Posterior cingulate gyrus (tissue), 11 donors: ENCODE measurements around the gene ADAMTS17.

Experiments
- DNase-seq, 10 donors: peaks; one replicate each; pipeline versions ENCODE4 v3.0.0 to v3.0.0-alpha.2; 2020 to 2021; ENCODE audit warnings: mixed read lengths in 3 of 10
- intact Hi-C: fragments of 100-400 bp; cut with DNase I; formaldehyde crosslinking; loops from one replicate; pipeline ENCODE4 v1.15.1; 2023

The ADAMTS17 gene

GRCh38 chr15:100341750-100342560 is at the start of gene ADAMTS17:
Gene ADAMTS17 (minus strand): TSS chr15:100341975. CDS start chr15:100341899, 76 bp downstream.
- DNase-seq = peak; percentile 91 to 99 (median 95)
- intact Hi-C loops = loop anchor here (1.0 to 5.0 kb wide), 3 partner anchors 8 to 665 kb away; no protein-coding TSS in a partner anchor

- no peak for DNase-seq
- intact Hi-C loops = no loop called here
Measured at GRCh38 chr15:100385300-100386050, 43.7 kb upstream of the ADAMTS17 start.

- intact Hi-C loops = loop anchor here (5.0 kb wide), 1 partner anchor 42 kb away; the partner anchor contains the start of gene ADAMTS17
- DNase-seq = peak in 1 of 10 donors; percentile 47
Measured at GRCh38 chr15:100384108-100384410, 42.3 kb upstream of the ADAMTS17 start.

- peak in 2 of 10 donors; percentile 3 to 58 for DNase-seq
- intact Hi-C loops = loop anchor here (5.0 kb wide), 1 partner anchor 41 kb away; the partner anchor contains the start of gene ADAMTS17
Measured at GRCh38 chr15:100383302-100384107, 41.7 kb upstream of the ADAMTS17 start.

GRCh38 chr15:100373942-100374341 is 32.2 kb upstream of the ADAMTS17 start:
- no peak for DNase-seq
- intact Hi-C loops = no loop called here

- intact Hi-C loops = no loop called here
- no peak for DNase-seq
Measured at GRCh38 chr15:100373120-100373896, 31.5 kb upstream of the ADAMTS17 start.

- no peak for DNase-seq
- intact Hi-C loops = no loop called here
Measured at GRCh38 chr15:100372739-100373119, 31.0 kb upstream of the ADAMTS17 start.

GRCh38 chr15:100355342-100355741 is 13.6 kb upstream of the ADAMTS17 start:
- DNase-seq = no peak
- intact Hi-C loops = no loop called here

GRCh38 chr15:100353449-100353848 is 11.7 kb upstream of the ADAMTS17 start:
- intact Hi-C loops = no loop called here
- DNase-seq = no peak

- intact Hi-C loops = loop anchor here (1.0 kb wide), 3 partner anchors 8 to 252 kb away; partner anchors contain the start of genes ASB7 and LINS1
Measured at GRCh38 chr15:100350434-100351226, 8.9 kb upstream of the ADAMTS17 start.

GRCh38 chr15:100349696-100350433 is 8.1 kb upstream of the ADAMTS17 start:
- intact Hi-C loops = loop anchor here (1.0 to 5.0 kb wide), 4 partner anchors 8 to 418 kb away; partner anchors contain the start of genes ASB7 and LINS1
- DNase-seq = peak; percentile 90 to 99 (median 96)

More at GRCh38 chr15:100350434-100351226, 8.9 kb upstream of the ADAMTS17 start:
- no peak for DNase-seq

GRCh38 chr15:100349321-100349695 is 7.5 kb upstream of the ADAMTS17 start:
- intact Hi-C loops = loop anchor here (5.0 kb wide), 1 partner anchor 417 kb away; no protein-coding TSS in a partner anchor
- no peak for DNase-seq

- intact Hi-C loops = loop anchor here (5.0 kb wide), 1 partner anchor 416 kb away; no protein-coding TSS in a partner anchor
- no peak for DNase-seq
Measured at GRCh38 chr15:100348578-100348977, 6.8 kb upstream of the ADAMTS17 start.

GRCh38 chr15:100346866-100347512 is 5.2 kb upstream of the ADAMTS17 start:
- DNase-seq = no peak
- intact Hi-C loops = loop anchor here (5.0 kb wide), 1 partner anchor 415 kb away; no protein-coding TSS in a partner anchor

- no peak for DNase-seq
- intact Hi-C loops = loop anchor here (5.0 kb wide), 1 partner anchor 413 kb away; no protein-coding TSS in a partner anchor
Measured at GRCh38 chr15:100345438-100345837, 3.7 kb upstream of the ADAMTS17 start.

- intact Hi-C loops = loop anchor here (5.0 kb wide), 2 partner anchors 39 to 664 kb away; no protein-coding TSS in a partner anchor
- DNase-seq = no peak
Measured at GRCh38 chr15:100343251-100343650, 1.5 kb upstream of the ADAMTS17 start.

GRCh38 chr15:100341239-100341749 is 481 bp downstream of the ADAMTS17 start:
- peak in 1 of 10 donors; percentile 80 for DNase-seq
- intact Hi-C loops = loop anchor here (5.0 kb wide), 2 partner anchors 41 to 666 kb away; no protein-coding TSS in a partner anchor
